Sciatic nerve (tissue), 2 donors: ENCODE measurements around the gene SPO11. TPM values are rescaled to one million over a fixed set of nuclear protein-coding genes. Genes with fewer than 3 reads are reported as not detected.

Source experiments
- ATAC-seq: fragments of 200-7000 bp; cut with Tn5 transposase; one replicate; pipeline ENCODE4 v1.9.1; 2020; ENCODE audit warnings: mild to moderate bottlenecking, moderate library complexity
- DNase-seq: peaks from one replicate; pipeline ENCODE4 v3.0.0-alpha.2; 2020; ENCODE audit warnings: low spot score
- intact Hi-C: fragments of 100-400 bp; cut with DNase I; formaldehyde crosslinking; loops from one replicate; pipeline ENCODE4 v1.14.2; 2022
- total RNA-seq: library from RNA; stranded (reverse); fragmentation: NEBNext Ultra II Directional; extraction: Animal tissue kit (Norgen Biotek cat#: 25700); gene quantifications from one replicate; pipeline ENCODE4 v1.2.1, GENCODE V29; 2021
- donor health status: DM: no; HTN: no; CAD: no.
- donor health status: DM: no; HTN: no; CAD: no.

Gene SPO11
- total RNA-seq, 1 donor from 2014 or later: not detected

DNA sequence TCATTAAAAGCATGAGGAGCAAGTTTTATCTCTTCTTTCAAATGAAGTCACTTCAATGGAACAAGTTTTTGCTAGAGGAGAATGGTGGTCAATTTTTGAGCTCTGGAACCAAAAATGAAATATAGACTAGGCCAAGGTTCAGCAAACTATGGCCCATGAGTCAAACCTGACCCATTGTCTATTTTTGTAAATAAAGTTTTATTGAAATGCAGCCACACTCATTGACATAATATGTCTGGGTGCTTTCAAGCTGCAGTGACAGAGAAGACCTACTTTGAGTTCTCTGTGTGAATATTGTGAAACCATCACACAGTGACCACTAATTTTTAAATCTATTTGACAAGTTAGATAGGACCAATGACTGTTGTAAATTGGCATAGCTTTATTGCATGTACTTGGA lies 34.8 kb downstream of the SPO11 start:
- intact Hi-C loops: no loop called here
- no peak for ATAC-seq

GRCh38 chr20:57369596-57369995 lies 40.0 kb downstream of the SPO11 start:
- DNase-seq: no peak
- intact Hi-C loops: no loop called here
- ATAC-seq: no peak

More for the DNA sequence above, 34.8 kb downstream of the SPO11 start:
- no peak for DNase-seq

- ATAC-seq (no peak), DNase-seq (no peak)
- intact Hi-C loops: no loop called here
These were observed 40.7 kb downstream of the SPO11 start for GRCh38 chr20:57370316-57370715.

DNA sequence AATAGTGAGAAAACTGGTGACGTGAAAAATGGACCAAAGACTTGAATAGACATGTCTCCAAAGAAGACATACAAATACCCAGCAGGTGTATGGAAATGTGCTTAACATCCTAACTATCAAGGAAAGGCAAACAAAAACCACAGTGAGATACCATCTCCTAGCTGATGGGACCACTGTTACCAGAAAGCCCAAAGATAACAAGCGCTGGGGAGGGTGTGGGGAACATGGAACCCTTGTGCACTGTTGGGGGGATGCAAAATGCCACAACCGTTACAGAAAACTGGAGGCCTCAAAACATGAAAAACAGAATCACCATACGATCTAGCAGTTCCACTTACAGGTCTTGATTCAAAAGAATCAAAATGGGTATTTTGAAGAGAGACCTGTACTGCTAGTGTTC lies 41.8 kb downstream of the SPO11 start:
- ATAC-seq (no peak), DNase-seq (no peak)
- intact Hi-C loops: no loop called here

DNA sequence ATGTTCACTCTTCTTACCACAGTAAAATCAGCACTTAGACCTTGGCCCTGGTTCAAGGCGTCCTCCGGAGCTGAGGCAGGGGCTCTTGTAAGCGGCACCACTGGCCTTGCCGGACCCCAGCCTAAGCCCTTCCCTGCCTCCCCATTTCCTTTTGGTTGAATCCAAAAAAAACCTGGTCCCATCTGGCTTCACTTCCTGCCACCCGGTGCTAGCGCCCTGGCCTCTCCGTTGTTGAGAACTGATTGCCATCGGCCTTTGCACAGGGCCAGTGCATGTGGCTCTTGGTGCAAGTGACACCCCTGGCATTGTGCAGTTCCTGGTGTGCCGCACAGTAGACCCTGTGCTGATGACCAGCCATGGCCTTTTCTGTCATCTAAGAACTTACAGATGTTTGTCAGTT lies 42.6 kb downstream of the SPO11 start:
- ATAC-seq (no peak), DNase-seq (no peak)
- intact Hi-C loops: no loop called here

DNA sequence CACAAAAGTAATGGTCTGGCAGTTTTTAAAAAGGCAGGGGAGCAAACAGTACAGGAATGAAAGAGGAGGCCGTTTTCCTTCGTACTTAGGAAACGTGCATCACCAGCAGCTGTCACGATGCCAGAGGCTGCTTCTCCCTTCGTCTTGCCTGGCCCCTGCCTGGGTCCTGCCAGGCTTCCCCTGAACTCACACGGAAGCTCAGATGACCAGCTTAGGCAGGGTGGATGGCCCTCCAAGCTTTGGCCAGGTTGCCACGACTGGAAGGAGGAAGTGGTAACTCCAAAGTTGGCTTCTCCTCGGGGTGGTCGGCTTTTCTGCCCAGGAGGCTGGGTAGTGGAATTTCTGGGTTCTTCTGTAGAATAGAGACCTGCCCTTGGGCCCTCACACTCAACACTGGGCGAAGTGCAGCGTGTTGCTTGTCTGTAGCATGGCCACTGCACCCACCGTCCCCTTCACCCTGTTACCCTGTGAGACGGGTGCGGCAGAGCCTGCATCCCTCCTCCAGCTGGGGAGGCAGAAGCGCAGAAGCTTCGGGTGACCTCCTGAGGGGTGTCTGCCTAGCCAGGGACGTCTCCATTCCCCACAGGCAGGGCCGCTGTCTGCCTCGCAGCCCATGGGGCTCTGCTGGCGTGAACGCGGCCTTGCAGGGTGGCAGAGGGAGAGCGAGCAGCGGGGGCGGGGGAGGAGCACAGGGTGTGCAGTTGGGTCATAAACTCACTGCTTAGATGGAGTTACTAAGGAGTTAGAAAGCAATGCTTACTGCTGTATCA lies 43.2 kb downstream of the SPO11 start:
- no peak for DNase-seq
- intact Hi-C loops: no loop called here

GRCh38 chr20:57374343-57374930 lies 44.8 kb downstream of the SPO11 start:
- intact Hi-C loops: no loop called here
- ATAC-seq (no peak), DNase-seq (no peak)

More for the DNA sequence above, 43.2 kb downstream of the SPO11 start:
- ATAC-seq: no peak

DNA sequence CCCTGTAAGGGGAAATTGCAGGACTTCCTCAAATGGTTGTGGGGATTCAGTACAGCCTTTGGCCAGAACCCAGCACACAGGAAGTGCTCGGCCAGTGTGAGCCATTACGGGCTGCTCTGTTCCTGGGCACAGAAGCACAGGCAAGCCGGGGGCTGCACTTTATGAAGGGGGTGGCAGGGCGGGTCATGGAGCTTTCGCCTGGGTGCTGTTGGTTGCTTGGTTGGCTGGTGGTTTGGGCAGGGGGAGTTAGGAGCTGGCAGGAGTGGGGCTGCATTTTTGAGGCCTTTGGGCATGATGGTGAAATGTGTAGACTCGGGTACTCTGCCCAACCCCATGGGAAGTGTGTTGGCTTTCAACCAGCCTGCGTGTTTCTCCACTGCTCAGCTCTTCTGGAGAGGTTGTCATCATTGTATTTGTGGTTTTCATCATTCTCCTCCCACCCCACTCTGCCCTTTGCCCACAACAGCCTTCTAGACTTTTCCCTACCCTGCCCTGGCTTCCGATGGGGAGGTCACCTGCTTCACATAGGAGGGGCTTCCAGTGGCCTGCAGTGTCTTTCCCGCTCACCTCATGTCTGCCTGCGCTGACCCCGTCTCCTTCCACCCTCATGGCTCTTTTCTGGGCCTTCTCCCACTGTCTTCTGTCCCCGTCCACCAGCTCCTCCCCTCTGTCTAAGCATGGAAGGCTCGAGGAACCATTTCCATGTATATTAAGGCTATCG lies 45.5 kb downstream of the SPO11 start:
- DNase-seq (no peak), ATAC-seq (peak; percentile 79)
- intact Hi-C loops: no loop called here

GRCh38 chr20:57375652-57376230 lies 46.1 kb downstream of the SPO11 start:
- ATAC-seq (peak; percentile 35), DNase-seq (no peak)
- intact Hi-C loops: no loop called here

DNA sequence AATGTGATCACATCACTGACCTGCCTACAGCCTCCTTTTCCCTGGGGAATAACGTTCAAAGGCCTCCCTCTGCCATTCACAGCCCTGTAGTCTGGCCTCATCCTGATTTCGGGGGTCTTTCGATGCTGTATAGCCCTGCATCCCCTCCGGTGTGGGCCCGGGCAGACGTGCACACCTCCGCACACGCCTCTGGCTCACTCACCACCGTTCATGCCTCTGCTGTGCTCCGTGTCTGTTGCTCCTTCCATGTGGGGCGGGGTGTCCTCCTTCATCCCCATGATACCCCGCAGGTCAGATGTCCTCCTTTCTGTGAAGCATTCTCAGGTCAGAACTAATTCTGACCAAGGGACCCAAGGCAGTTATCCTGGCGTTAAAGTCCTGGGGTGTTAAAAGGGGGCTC lies 47.7 kb downstream of the SPO11 start:
- ATAC-seq (no peak), DNase-seq (no peak)
- intact Hi-C loops: no loop called here

GRCh38 chr20:57378107-57378506 lies 48.5 kb downstream of the SPO11 start:
- intact Hi-C loops: no loop called here
- no peak for ATAC-seq

GRCh38 chr20:57378646-57379262 lies 49.2 kb downstream of the SPO11 start:
- intact Hi-C loops: no loop called here
- ATAC-seq: no peak
- DNase-seq: no peak

More at GRCh38 chr20:57378107-57378506, 48.5 kb downstream of the SPO11 start:
- no peak for DNase-seq

DNA sequence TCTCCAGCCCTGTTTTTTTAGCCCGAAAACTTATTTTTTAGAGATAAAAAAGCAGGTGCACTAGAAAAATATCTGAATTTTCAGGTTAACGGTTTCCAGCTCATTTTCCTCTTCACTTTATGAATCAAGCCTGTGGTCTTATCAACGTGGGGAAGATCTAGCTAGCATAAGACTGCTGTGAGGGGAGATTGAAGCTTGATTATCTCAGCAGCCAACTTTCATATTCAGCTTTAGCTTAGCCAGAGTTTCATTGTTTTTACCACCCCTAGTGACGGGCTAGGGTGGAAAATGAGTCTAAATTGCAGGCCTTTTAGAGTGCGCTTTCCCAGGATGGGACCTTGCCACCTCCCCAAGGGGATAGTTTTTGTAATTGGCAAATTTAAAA lies 49.7 kb downstream of the SPO11 start:
- intact Hi-C loops: no loop called here
- DNase-seq (no peak), ATAC-seq (no peak)

DNA sequence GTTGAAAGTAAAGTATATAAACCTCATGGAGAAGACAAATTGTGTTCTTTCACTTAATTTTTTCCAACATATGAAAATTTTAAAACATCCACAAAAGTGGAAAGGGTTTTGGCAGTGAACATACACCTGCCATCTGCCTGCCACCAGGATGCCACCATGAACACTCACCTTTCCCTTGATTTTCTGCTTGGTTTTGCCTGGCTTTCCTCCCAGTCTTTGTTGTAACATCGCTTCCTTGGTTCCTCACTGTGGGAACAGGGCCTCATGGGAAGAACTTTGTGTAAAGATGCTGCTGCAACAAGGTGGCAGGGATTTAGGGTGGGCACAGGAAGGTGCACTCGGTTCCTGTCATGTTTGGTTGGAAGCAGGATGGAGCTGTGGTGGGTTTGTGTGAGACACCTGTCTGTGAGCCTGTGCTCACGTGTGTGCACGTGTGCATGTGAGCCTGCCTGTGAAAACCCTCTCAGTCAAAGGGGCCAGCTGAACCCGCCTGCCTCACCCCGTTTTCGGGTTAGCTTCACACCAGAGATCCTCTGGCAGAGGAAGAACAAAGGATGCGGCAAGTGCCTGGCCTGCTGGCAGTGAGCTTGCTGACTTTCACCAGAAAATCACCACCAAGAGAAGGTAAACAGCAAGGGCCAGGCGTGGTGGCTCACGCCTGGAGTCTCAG lies 50.6 kb downstream of the SPO11 start:
- ATAC-seq (no peak), DNase-seq (no peak)
- intact Hi-C loops: loop anchor here (2.0 kb wide), 1 partner anchor 115 kb away; no protein-coding TSS in a partner anchor

- DNase-seq: peak; percentile 94
- intact Hi-C loops: loop anchor here (2.0 kb wide), 1 partner anchor 113 kb away; no protein-coding TSS in a partner anchor
- peak; percentile 76 for ATAC-seq
These were observed 52.2 kb downstream of the SPO11 start for GRCh38 chr20:57381596-57382503.

DNA sequence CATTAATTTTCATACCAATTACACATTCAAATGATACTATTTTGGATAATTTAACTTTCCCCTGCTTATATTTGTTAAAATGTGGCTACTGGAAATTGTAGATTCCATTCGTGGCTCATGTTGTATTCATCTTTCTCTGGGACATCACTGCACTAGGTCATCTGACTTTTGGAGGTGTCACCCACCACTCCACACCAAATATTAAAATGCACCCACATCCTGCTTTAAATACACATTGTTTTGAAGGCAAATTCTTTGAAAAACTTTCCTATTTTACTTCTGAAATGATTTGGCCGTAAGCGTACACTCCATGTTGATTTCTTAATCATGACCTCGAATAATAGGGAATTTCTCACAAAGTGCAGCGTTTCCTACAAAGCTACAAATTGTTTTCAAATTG lies 52.9 kb downstream of the SPO11 start:
- intact Hi-C loops: no loop called here
- ATAC-seq (no peak), DNase-seq (no peak)

DNA sequence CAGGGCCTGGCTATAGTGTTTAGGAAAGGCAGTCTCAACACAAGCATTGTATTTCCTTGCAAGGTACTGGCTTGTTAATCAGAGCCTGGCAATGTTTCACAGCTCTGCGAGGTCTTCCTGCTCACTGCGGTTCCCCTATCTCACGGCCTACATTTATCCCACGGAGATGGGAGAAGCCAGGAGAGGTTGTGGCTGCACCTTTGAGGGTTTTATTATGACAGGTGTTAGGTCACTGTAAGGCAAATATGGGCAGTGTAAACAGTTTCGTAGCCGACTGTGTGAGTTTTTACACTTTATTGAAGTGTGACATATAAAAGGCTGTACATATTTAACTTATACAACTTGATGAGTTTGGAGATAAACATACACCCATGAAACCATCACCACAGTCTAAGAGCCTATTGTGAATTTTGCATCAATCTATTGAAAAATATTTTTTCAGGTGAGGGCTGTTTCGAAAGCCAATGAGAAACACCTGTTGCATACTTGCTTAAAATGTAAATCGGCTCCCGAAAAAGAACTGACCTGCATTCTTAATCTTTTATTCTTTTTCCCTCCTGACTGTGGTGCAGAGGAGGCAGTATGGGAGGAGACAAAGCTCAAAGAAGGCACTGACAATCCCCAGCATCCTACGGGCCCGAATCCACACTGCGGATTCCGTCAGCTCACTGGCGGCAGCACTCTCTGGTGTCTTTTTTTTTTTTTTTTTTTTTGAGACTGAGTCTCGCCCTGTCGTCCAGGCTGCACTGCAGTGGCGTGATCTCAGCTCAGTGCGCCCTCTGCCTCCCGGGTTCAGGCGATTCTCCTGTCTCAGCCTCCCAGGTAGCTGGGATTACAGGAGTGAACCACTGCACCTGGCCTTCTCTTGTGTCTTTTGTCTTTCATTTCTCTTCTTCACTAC lies 54.1 kb downstream of the SPO11 start:
- no peak for ATAC-seq
- intact Hi-C loops: no loop called here
- DNase-seq: no peak
